Adrenal gland (tissue), 12 donors: Measurements from ENCODE around the gene ADCY2. TPM values are rescaled to one million over a fixed set of nuclear protein-coding genes. Genes with fewer than 3 reads are reported as not detected.

ENCODE experiments used
- DNase-seq, 7 donors: peaks; one replicate each; pipeline ENCODE4 v3.0.0-alpha.2; 2019 to 2020
- H3K27ac ChIP-seq, 5 donors: fragments of 200-600 bp; sonication (generic) in 4 of 5; 1 replicate in 3 of 5; 2 replicates in 2 of 5; pipeline versions ENCODE4 v1.5.1 to v1.8.0; 2016 to 2020; ENCODE audit warnings: mild to moderate bottlenecking in 1 of 5
- H3K27me3 ChIP-seq: fragments of 200-600 bp; 2 replicates; pipeline ENCODE4 v1.8.0; 2021
- H3K36me3 ChIP-seq, 2 donors: fragments of 200-600 bp; replicated peaks in 1 of 2; 1 replicate in 1 of 2; 2 replicates in 1 of 2; pipeline versions ENCODE4 v1.5.1 to v1.8.0; 2018 to 2022
- H3K4me1 ChIP-seq, 2 donors: fragments of 200-600 bp; replicated peaks in 1 of 2; 1 replicate in 1 of 2; 2 replicates in 1 of 2; pipeline versions ENCODE4 v1.5.1 to v1.8.0; 2018 to 2021
- H3K4me3 ChIP-seq, 4 donors: fragments of 200-600 bp; sonication (generic) in 3 of 4; one replicate each; pipeline ENCODE4 v1.5.1; 2016 to 2018
- H3K9me3 ChIP-seq, 3 donors: fragments of 200-600 bp; sonication (generic) in 1 of 3; replicated peaks in 1 of 3; 1 replicate in 2 of 3; 2 replicates in 1 of 3; pipeline versions ENCODE4 v1.5.1 to v1.8.0; 2016 to 2021
- POLR2A ChIP-seq, 2 donors: fragments of 450-650 bp; IDR thresholded peaks; one replicate each; pipeline ENCODE4 v1.6.1; 2017; ENCODE audit warnings: antibody characterized with exemption in 2 of 2, mild to moderate bottlenecking in 2 of 2, moderate library complexity in 1 of 2
- WGBS, 4 donors: extraction: QIAGEN DNeasy Blood & Tissue Kit in 2 of 4; methylation state at CpG; one replicate each; pipeline versions ENCODE4 v1.1.5 to v1.1.7; 2013 to 2017; 5-methylcytosine and 5-hydroxymethylcytosine counted together
- intact Hi-C, 2 donors: fragments of 100-400 bp; cut with DNase I; formaldehyde crosslinking; loops; one replicate each; pipeline versions ENCODE4 v1.14.1 to v1.15.0; 2022 to 2023
- polyA plus RNA-seq, 3 donors: library from polyadenylated mRNA; stranded (reverse); fragments of 200-250 nt in 2 of 3; fragments of 350-450 nt in 1 of 3; fragmentation: Illumina TruSeq in 1 of 3; extraction: RNeasy Lipid Tissue Mini Kit (QIAGEN cat#74804) in 1 of 3; gene quantifications; one replicate each; pipeline ENCODE4 v1.2.3, GENCODE V29; 2013 to 2014
- total RNA-seq, 9 donors: library from RNA; depleted of rRNA in 4 of 9; stranded (reverse); fragments of >200 nt in 4 of 9; fragments of 120-200 nt in 1 of 9; fragmentation: NEBNext Ultra II Directional in 1 of 9; extraction: Animal tissue kit (Norgen Biotek cat#: 25700) in 1 of 9; gene quantifications; one replicate each; pipeline versions ENCODE4 v1.1.0 to v1.2.4, GENCODE V29; 2013 to 2023
- TF ChIP-seq, protein P1 (sequence below), 6 experiments: fragments of 450-650 bp in 4 of 6; fragments of 200-600 bp in 2 of 6; sonication (generic) in 1 of 6; IDR thresholded peaks; 1 replicate in 5 of 6; 2 replicates in 1 of 6; pipeline versions ENCODE4 v1.5.1 to v1.8.0; 2016 to 2021; ENCODE audit warnings: antibody characterized with exemption in 6 of 6, mild to moderate bottlenecking in 2 of 6, moderate library complexity in 1 of 6
- donor health status: healthy with polysubstance abuse.
- donor health status: Bipolar disorder and iron deficiency.
- donor health status: DM: yes; HTN: yes; CAD: no.
- donor health status: DM: no; HTN: no; CAD: no.
- donor health status: DM: no; HTN: no; CAD: no.
- donor health status: DM: yes; HTN: yes; CAD: no.

ADCY2 gene
- total and polyA plus RNA-seq, 12 donors = 0.85 to 6.6 (median 2.3) TPM

DNA sequence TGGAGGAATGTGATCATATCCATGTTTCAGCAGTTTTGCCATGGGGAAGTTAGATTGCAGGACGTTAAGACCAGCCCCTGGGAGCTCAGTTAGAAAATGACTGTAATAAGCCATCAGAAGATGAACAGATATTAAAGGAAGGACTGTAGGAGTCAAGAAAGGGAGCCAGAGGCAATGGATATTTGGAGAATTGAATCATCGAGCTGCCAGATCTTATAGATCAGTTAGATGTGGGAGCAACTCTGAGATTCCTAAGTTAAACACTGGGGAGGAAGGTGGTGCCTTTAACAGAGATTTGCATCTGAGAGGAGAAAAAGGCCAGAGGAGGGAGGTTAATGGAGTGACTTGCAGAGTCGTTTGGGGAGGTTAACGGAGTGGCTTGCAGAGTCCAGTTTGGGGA lies 96.4 kb downstream of the ADCY2 start:
- Histone ChIP-seq H3K27me3 (no peaks in the 10 kb centered on the region), H3K27ac (no peak overlapping the region), H3K36me3 (no peaks in the 10 kb centered on the region), H3K4me1 (no peaks in the 10 kb centered on the region), H3K9me3 (no peaks in the 10 kb centered on the region), H3K4me3 (no peak overlapping the region)
- intact Hi-C loops = no loop called here
- no peak for DNase-seq
- TF ChIP-seq, protein P1, sequence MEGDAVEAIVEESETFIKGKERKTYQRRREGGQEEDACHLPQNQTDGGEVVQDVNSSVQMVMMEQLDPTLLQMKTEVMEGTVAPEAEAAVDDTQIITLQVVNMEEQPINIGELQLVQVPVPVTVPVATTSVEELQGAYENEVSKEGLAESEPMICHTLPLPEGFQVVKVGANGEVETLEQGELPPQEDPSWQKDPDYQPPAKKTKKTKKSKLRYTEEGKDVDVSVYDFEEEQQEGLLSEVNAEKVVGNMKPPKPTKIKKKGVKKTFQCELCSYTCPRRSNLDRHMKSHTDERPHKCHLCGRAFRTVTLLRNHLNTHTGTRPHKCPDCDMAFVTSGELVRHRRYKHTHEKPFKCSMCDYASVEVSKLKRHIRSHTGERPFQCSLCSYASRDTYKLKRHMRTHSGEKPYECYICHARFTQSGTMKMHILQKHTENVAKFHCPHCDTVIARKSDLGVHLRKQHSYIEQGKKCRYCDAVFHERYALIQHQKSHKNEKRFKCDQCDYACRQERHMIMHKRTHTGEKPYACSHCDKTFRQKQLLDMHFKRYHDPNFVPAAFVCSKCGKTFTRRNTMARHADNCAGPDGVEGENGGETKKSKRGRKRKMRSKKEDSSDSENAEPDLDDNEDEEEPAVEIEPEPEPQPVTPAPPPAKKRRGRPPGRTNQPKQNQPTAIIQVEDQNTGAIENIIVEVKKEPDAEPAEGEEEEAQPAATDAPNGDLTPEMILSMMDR (IDR thresholded peaks at IDR 0.05) = no peak
- TF ChIP-seq POLR2A (IDR thresholded peaks at IDR 0.05) = no peak
- WGBS, 4 donors = 65 to 77% (median 72%) methylated on average over 4 of the region's 4 CpGs

DNA sequence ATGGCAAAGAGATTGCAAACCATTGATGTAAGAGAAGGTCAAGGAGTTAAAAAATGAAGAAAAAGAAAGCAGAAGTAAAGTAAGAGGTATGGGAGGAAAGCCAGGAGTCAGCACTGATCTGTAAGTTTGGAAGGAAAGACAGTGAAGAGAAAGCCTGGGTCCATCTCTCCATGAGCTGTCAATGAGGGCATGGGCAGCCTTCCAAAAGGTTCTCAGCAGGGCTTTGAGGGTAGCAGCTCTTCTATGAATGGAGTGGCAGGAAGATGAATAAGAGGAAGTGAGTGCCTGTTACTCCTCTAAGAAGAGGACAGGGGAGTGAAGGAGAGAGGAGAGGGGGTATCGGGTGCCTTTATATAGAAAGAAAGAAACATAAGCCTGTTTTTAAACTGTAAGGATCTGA lies 97.1 kb downstream of the ADCY2 start:
- Histone ChIP-seq H3K9me3 (no peaks in the 10 kb centered on the region), H3K27me3 (no peaks in the 10 kb centered on the region), H3K4me3 (no peak overlapping the region), H3K4me1 (no peaks in the 10 kb centered on the region), H3K36me3 (no peaks in the 10 kb centered on the region), H3K27ac (no peak overlapping the region)
- DNase-seq = no peak
- 90 to 97% (median 92%) methylated on average over 1 of the region's 1 CpG for WGBS, 4 donors
- intact Hi-C loops = no loop called here
- no peak for TF ChIP-seq POLR2A (IDR thresholded peaks at IDR 0.05)
- TF ChIP-seq, protein P1 (IDR thresholded peaks at IDR 0.05) = no peak

DNA sequence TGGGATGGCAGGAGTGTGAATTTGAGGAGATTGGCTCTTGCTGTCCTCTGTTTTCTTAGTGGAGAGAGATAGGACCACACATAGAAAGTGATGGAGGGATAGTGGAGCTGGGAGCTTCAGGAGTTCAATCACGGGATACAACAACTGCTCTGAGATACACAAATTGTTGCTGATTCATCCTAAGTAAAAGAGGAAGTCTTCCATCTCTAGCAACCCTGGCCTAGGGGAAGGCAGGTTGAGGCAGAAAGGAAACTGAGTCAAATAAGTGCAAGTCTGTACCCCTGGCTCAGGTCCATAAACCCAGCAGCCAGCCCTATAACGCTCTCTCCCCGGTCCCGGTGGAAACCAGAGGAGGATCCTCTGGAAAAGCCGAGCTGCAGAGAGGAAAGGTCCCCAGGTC lies 97.7 kb downstream of the ADCY2 start:
- no peak for DNase-seq
- Histone ChIP-seq H3K27me3 (no peaks in the 10 kb centered on the region), H3K36me3 (no peaks in the 10 kb centered on the region), H3K9me3 (no peaks in the 10 kb centered on the region), H3K4me3 (no peak overlapping the region), H3K27ac (no peak overlapping the region), H3K4me1 (no peaks in the 10 kb centered on the region)
- TF ChIP-seq, protein P1 (IDR thresholded peaks at IDR 0.05) = no peak
- TF ChIP-seq POLR2A (IDR thresholded peaks at IDR 0.05) = no peak
- WGBS, 4 donors = 84 to 91% (median 88%) methylated on average over 5 of the region's 5 CpGs
- intact Hi-C loops = no loop called here

DNA sequence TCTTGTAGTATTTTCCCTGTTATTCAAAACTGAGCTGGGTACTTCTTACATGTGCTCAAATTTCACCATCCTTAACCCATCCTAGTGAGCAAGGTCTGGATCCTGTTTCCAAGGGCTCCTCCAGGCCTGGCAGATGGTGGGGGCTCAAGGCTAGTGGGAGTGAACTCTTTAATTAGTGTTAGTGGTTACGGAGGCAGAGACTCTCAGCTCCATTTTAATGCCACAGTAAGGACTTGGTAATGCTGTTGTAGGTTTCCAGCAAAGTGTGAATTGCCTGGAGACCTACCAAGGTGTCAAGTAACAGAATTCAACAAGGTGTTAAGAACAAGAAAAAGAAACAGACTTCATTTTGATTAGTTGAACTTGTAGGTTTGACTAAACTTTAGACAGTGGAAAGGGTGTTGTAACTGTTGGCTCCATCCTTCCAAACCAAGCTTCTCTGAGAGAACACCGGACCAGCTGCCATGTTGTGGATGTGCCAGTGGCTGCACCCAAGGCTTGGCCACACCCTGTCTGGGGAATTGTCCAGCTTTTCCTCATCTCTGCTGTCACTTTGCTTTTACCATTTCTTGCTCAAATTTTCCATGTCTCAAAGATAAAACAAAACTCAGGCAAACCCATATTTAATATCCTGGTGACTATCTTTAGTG lies 98.7 kb downstream of the ADCY2 start:
- intact Hi-C loops = no loop called here
- no peaks in the 10 kb centered on the region for H3K9me3 ChIP-seq
- WGBS, 4 donors = 66 to 81% (median 75%) methylated on average over 2 of the region's 2 CpGs
- no peak overlapping the region for H3K4me3 ChIP-seq
- no peak for TF ChIP-seq POLR2A (IDR thresholded peaks at IDR 0.05)
- TF ChIP-seq, protein P1 (IDR thresholded peaks at IDR 0.05) = no peak
- no peaks in the 10 kb centered on the region for H3K27me3 ChIP-seq
- no peaks in the 10 kb centered on the region for H3K4me1 ChIP-seq
- no peak overlapping the region for H3K27ac ChIP-seq
- no peak for DNase-seq
- H3K36me3 ChIP-seq = no peaks in the 10 kb centered on the region
